ENCODE results near the gene MMP14. TPM values are rescaled to one million over a fixed set of nuclear protein-coding genes. Genes with fewer than 3 reads are reported as not detected.

Gene MMP14
- total RNA-seq, 2 donors from 2014 or later: 181 to 220 TPM

DNA sequence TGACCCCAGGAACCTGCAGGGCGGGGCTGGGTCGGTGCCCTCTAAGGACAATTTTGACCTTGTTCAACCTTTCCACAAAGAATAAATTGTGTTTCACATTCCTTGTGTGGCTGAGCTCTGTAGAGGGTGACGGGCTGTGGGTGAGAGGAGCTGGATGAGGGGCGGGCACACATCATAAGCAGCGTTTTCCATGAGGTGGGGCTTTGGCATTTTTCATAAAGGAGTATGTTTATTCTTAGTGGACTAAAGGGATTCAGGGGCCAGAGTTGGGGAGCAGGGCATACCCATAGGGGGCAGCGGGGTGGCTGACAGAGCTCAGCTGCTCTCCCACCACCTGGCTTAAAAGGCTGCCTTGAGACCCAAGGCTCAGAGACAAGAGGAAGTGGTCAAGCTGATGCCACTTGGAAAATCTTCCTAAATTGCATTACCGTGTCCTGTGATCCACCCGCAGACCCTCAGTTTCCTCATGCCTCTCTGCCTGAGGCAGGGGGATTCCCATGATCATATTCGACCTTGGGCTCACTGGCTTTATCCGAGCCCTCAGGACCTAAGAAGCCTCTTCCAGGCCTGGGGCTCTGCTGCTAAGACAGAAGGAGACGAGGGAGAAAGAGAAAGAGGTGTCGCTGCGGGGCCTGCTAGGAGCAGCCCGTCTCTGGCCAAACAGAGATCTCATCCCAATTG is 11.4 kb downstream of the MMP14 start:
- TF ChIP-seq CTCF (conservative IDR thresholded peaks at IDR 0.05): peak; percentile 35
- Mint-ChIP-seq H3K9me3 (no peaks in the 10 kb centered on the region), H3K27ac (peak overlapping the region; percentile 61), H3K36me3 (ENCODE audit: low read depth) (peaks cover 36% of the 10 kb centered on the region), H3K4me3 (no peak overlapping the region), H3K4me1 (peaks cover 16% of the 10 kb centered on the region), H3K27me3 (ENCODE audit: insufficient read depth) (no peaks in the 10 kb centered on the region)
- Histone ChIP-seq H3K27me3 (ENCODE audit: control insufficient read depth, insufficient read depth, low read length, poor library complexity, severe bottlenecking) (no peaks in the 10 kb centered on the region), H3K4me3 (ENCODE audit: low read length) (no peak overlapping the region), H3K27ac (ENCODE audit: low read depth, low read length) (peak overlapping the region; percentile 26), H3K4me1 (ENCODE audit: control insufficient read depth, insufficient read depth, low read length) (peaks cover 1% of the 10 kb centered on the region), H3K9ac (ENCODE audit: extremely low read depth, low read length, poor library complexity, severe bottlenecking) (no peak overlapping the region), H3K9me3 (ENCODE audit: control insufficient read depth, low read length) (no peaks in the 10 kb centered on the region), H3K36me3 (ENCODE audit: control insufficient read depth, insufficient read depth, low read length) (peaks cover 31% of the 10 kb centered on the region)
- DNase-seq: peak; percentile 57
- 87 to 89% methylated on average over 7 to 14 of the region's 14 CpGs for WGBS, 2 experiments (ENCODE audit: insufficient coverage in 1 of 2, insufficient read length in 1 of 2)

GRCh38 chr14:22848351-22849164 is 12.2 kb downstream of the MMP14 start:
- H3K4me1 Mint-ChIP-seq: peaks cover 22% of the 10 kb centered on the region
- Histone ChIP-seq H3K9me3 (ENCODE audit: control insufficient read depth, low read length) (no peaks in the 10 kb centered on the region), H3K36me3 (ENCODE audit: control insufficient read depth, insufficient read depth, low read length) (peaks cover 23% of the 10 kb centered on the region), H3K4me3 (ENCODE audit: low read length) (no peak overlapping the region), H3K9ac (ENCODE audit: extremely low read depth, low read length, poor library complexity, severe bottlenecking) (no peak overlapping the region), H3K27ac (ENCODE audit: low read depth, low read length) (peak overlapping the region; percentile 51), H3K4me1 (ENCODE audit: control insufficient read depth, insufficient read depth, low read length) (peaks cover 3% of the 10 kb centered on the region), H3K27me3 (ENCODE audit: control insufficient read depth, insufficient read depth, low read length, poor library complexity, severe bottlenecking) (no peaks in the 10 kb centered on the region)
- peak overlapping the region; percentile 61 for H3K27ac Mint-ChIP-seq
- no peaks in the 10 kb centered on the region for H3K27me3 Mint-ChIP-seq (ENCODE audit: insufficient read depth)
- TF ChIP-seq CTCF (conservative IDR thresholded peaks at IDR 0.05): no peak
- no peaks in the 10 kb centered on the region for H3K9me3 Mint-ChIP-seq
- H3K4me3 Mint-ChIP-seq: no peak overlapping the region
- peaks cover 29% of the 10 kb centered on the region for H3K36me3 Mint-ChIP-seq (ENCODE audit: low read depth)
- 67 to 79% methylated on average over 2 to 12 of the region's 12 CpGs for WGBS, 2 experiments (ENCODE audit: insufficient coverage in 1 of 2, insufficient read length in 1 of 2)
- DNase-seq: peak; percentile 69

- WGBS, 2 experiments (ENCODE audit: insufficient coverage in 1 of 2, insufficient read length in 1 of 2): 85 to 90% methylated on average over 8 to 16 of the region's 19 CpGs
- no peaks in the 10 kb centered on the region for H3K27me3 Mint-ChIP-seq (ENCODE audit: insufficient read depth)
- Histone ChIP-seq H3K27me3 (ENCODE audit: control insufficient read depth, insufficient read depth, low read length, poor library complexity, severe bottlenecking) (no peaks in the 10 kb centered on the region), H3K36me3 (ENCODE audit: control insufficient read depth, insufficient read depth, low read length) (peaks cover 19% of the 10 kb centered on the region), H3K4me1 (ENCODE audit: control insufficient read depth, insufficient read depth, low read length) (peaks cover 3% of the 10 kb centered on the region), H3K4me3 (ENCODE audit: low read length) (no peak overlapping the region), H3K9ac (ENCODE audit: extremely low read depth, low read length, poor library complexity, severe bottlenecking) (no peak overlapping the region), H3K9me3 (ENCODE audit: control insufficient read depth, low read length) (no peaks in the 10 kb centered on the region), H3K27ac (ENCODE audit: low read depth, low read length) (no peak overlapping the region)
- TF ChIP-seq CTCF (conservative IDR thresholded peaks at IDR 0.05): no peak
- no peaks in the 10 kb centered on the region for H3K9me3 Mint-ChIP-seq
- H3K4me3 Mint-ChIP-seq: no peak overlapping the region
- no peak overlapping the region for H3K27ac Mint-ChIP-seq
- H3K36me3 Mint-ChIP-seq (ENCODE audit: low read depth): peaks cover 21% of the 10 kb centered on the region
- peaks cover 22% of the 10 kb centered on the region for H3K4me1 Mint-ChIP-seq
- DNase-seq: peak; percentile 66
Observed at GRCh38 chr14:22849212-22849819, 12.9 kb downstream of the MMP14 start.
